Measurements from ENCODE around the gene GPC2.
"Not testable (repeated sequence)": the region's sequence is repeated elsewhere in the genome, so short reads cannot be mapped to it uniquely, and the experiment has no call there.

Gene GPC2

GRCh38 chr7:100219271-100219737 is 42.1 kb upstream of the GPC2 start:
- Histone ChIP-seq H3K27ac (ENCODE audit: low read depth, low read length) (no peak overlapping the region), H3K27me3 (ENCODE audit: control insufficient read depth in 5 of 5, insufficient read depth in 4 of 5, low read length in 5 of 5) (no peaks in the 10 kb centered on the region), H3K4me1 (ENCODE audit: control insufficient read depth in 5 of 5, insufficient read depth in 5 of 5, low read length in 5 of 5) (peaks cover 0 to 7% (median 0%) of the 10 kb centered on the region in 5 donors), H3K4me3 (ENCODE audit: low read depth in 1 of 5, low read length in 5 of 5) (no peak overlapping the region), H3K36me3 (ENCODE audit: control insufficient read depth in 5 of 5, insufficient read depth in 5 of 5, low read length in 5 of 5) (peaks cover 0 to 37% (median 14%) of the 10 kb centered on the region in 5 donors), H3K9ac (ENCODE audit: low read length in 5 of 5) (no peak overlapping the region), H3K9me3 (ENCODE audit: control insufficient read depth in 5 of 5, low read length in 5 of 5) (no peaks in the 10 kb centered on the region)

GRCh38 chr7:100217934-100218333 is 40.8 kb upstream of the GPC2 start:
- H3K9ac ChIP-seq (ENCODE audit: low read length in 5 of 5); H3K27me3 ChIP-seq (ENCODE audit: control insufficient read depth in 5 of 5, insufficient read depth in 4 of 5, low read length in 5 of 5); H3K4me1 ChIP-seq (ENCODE audit: control insufficient read depth in 5 of 5, insufficient read depth in 5 of 5, low read length in 5 of 5); H3K4me3 ChIP-seq (ENCODE audit: low read depth in 1 of 5, low read length in 5 of 5); H3K9me3 ChIP-seq (ENCODE audit: control insufficient read depth in 5 of 5, low read length in 5 of 5); H3K27ac ChIP-seq (ENCODE audit: low read depth, low read length): not testable (repeated sequence)
- H3K36me3 ChIP-seq (ENCODE audit: control insufficient read depth in 5 of 5, insufficient read depth in 5 of 5, low read length in 5 of 5): peaks cover 0 to 30% (median 14%) of the 10 kb centered on the region in 5 donors

GRCh38 chr7:100215895-100216294 is 38.7 kb upstream of the GPC2 start:
- H3K4me3 ChIP-seq (ENCODE audit: low read depth in 1 of 5, low read length in 5 of 5): no peak overlapping the region
- no peak overlapping the region for H3K9ac ChIP-seq (ENCODE audit: low read length in 5 of 5)
- H3K36me3 ChIP-seq (ENCODE audit: control insufficient read depth in 5 of 5, insufficient read depth in 5 of 5, low read length in 5 of 5): peaks cover 0 to 10% (median 2%) of the 10 kb centered on the region in 5 donors
- no peaks in the 10 kb centered on the region for H3K27me3 ChIP-seq (ENCODE audit: control insufficient read depth in 5 of 5, insufficient read depth in 4 of 5, low read length in 5 of 5)
- H3K4me1 ChIP-seq (ENCODE audit: control insufficient read depth in 5 of 5, insufficient read depth in 5 of 5, low read length in 5 of 5): peaks cover 0 to 7% (median 3%) of the 10 kb centered on the region in 5 donors
- H3K9me3 ChIP-seq (ENCODE audit: control insufficient read depth in 5 of 5, low read length in 5 of 5): no peaks in the 10 kb centered on the region
- H3K27ac ChIP-seq (ENCODE audit: low read depth, low read length): no peak overlapping the region

- H3K9ac ChIP-seq (ENCODE audit: low read length in 5 of 5); H3K9me3 ChIP-seq (ENCODE audit: control insufficient read depth in 5 of 5, low read length in 5 of 5); H3K27me3 ChIP-seq (ENCODE audit: control insufficient read depth in 5 of 5, insufficient read depth in 4 of 5, low read length in 5 of 5); H3K4me1 ChIP-seq (ENCODE audit: control insufficient read depth in 5 of 5, insufficient read depth in 5 of 5, low read length in 5 of 5); H3K27ac ChIP-seq (ENCODE audit: low read depth, low read length); H3K4me3 ChIP-seq (ENCODE audit: low read depth in 1 of 5, low read length in 5 of 5); H3K36me3 ChIP-seq (ENCODE audit: control insufficient read depth in 5 of 5, insufficient read depth in 5 of 5, low read length in 5 of 5): not testable (repeated sequence)
Observed at GRCh38 chr7:100214356-100214755, 37.2 kb upstream of the GPC2 start.

- H3K9me3 ChIP-seq (ENCODE audit: control insufficient read depth in 5 of 5, low read length in 5 of 5): no peaks in the 10 kb centered on the region
- H3K36me3 ChIP-seq (ENCODE audit: control insufficient read depth in 5 of 5, insufficient read depth in 5 of 5, low read length in 5 of 5): no peaks in the 10 kb centered on the region
- H3K9ac ChIP-seq (ENCODE audit: low read length in 5 of 5): no peak overlapping the region
- H3K27me3 ChIP-seq (ENCODE audit: control insufficient read depth in 5 of 5, insufficient read depth in 4 of 5, low read length in 5 of 5): no peaks in the 10 kb centered on the region
- H3K27ac ChIP-seq (ENCODE audit: low read depth, low read length): no peak overlapping the region
- no peak overlapping the region for H3K4me3 ChIP-seq (ENCODE audit: low read depth in 1 of 5, low read length in 5 of 5)
- peaks cover 0 to 7% (median 3%) of the 10 kb centered on the region in 5 donors for H3K4me1 ChIP-seq (ENCODE audit: control insufficient read depth in 5 of 5, insufficient read depth in 5 of 5, low read length in 5 of 5)
Observed at GRCh38 chr7:100213672-100214071, 36.5 kb upstream of the GPC2 start.

GRCh38 chr7:100212631-100213286 is 35.6 kb upstream of the GPC2 start:
- Histone ChIP-seq H3K36me3 (ENCODE audit: control insufficient read depth in 5 of 5, insufficient read depth in 5 of 5, low read length in 5 of 5) (no peaks in the 10 kb centered on the region), H3K9ac (ENCODE audit: low read length in 5 of 5) (no peak overlapping the region), H3K4me1 (ENCODE audit: control insufficient read depth in 5 of 5, insufficient read depth in 5 of 5, low read length in 5 of 5) (peaks cover 0 to 7% (median 3%) of the 10 kb centered on the region in 5 donors), H3K27me3 (ENCODE audit: control insufficient read depth in 5 of 5, insufficient read depth in 4 of 5, low read length in 5 of 5) (no peaks in the 10 kb centered on the region), H3K9me3 (ENCODE audit: control insufficient read depth in 5 of 5, low read length in 5 of 5) (no peaks in the 10 kb centered on the region), H3K4me3 (ENCODE audit: low read depth in 1 of 5, low read length in 5 of 5) (no peak overlapping the region), H3K27ac (ENCODE audit: low read depth, low read length) (no peak overlapping the region)

GRCh38 chr7:100211342-100211780 is 34.2 kb upstream of the GPC2 start:
- H3K9me3 ChIP-seq (ENCODE audit: control insufficient read depth in 5 of 5, low read length in 5 of 5): no peaks in the 10 kb centered on the region
- H3K36me3 ChIP-seq (ENCODE audit: control insufficient read depth in 5 of 5, insufficient read depth in 5 of 5, low read length in 5 of 5): no peaks in the 10 kb centered on the region
- H3K4me3 ChIP-seq (ENCODE audit: low read depth in 1 of 5, low read length in 5 of 5): no peak overlapping the region
- no peak overlapping the region for H3K27ac ChIP-seq (ENCODE audit: low read depth, low read length)
- H3K9ac ChIP-seq (ENCODE audit: low read length in 5 of 5): no peak overlapping the region
- H3K27me3 ChIP-seq (ENCODE audit: control insufficient read depth in 5 of 5, insufficient read depth in 4 of 5, low read length in 5 of 5): no peaks in the 10 kb centered on the region
- H3K4me1 ChIP-seq (ENCODE audit: control insufficient read depth in 5 of 5, insufficient read depth in 5 of 5, low read length in 5 of 5): peaks cover 0 to 7% (median 3%) of the 10 kb centered on the region in 5 donors

- Histone ChIP-seq H3K4me1 (ENCODE audit: control insufficient read depth in 5 of 5, insufficient read depth in 5 of 5, low read length in 5 of 5) (peaks cover 0 to 6% (median 1%) of the 10 kb centered on the region in 5 donors), H3K4me3 (ENCODE audit: low read depth in 1 of 5, low read length in 5 of 5) (no peak overlapping the region), H3K27ac (ENCODE audit: low read depth, low read length) (no peak overlapping the region), H3K9ac (ENCODE audit: low read length in 5 of 5) (no peak overlapping the region), H3K36me3 (ENCODE audit: control insufficient read depth in 5 of 5, insufficient read depth in 5 of 5, low read length in 5 of 5) (no peaks in the 10 kb centered on the region), H3K27me3 (ENCODE audit: control insufficient read depth in 5 of 5, insufficient read depth in 4 of 5, low read length in 5 of 5) (no peaks in the 10 kb centered on the region), H3K9me3 (ENCODE audit: control insufficient read depth in 5 of 5, low read length in 5 of 5) (no peaks in the 10 kb centered on the region)
Observed at GRCh38 chr7:100210805-100211204, 33.6 kb upstream of the GPC2 start.

GRCh38 chr7:100209493-100209892 is 32.3 kb upstream of the GPC2 start:
- Histone ChIP-seq H3K27ac (ENCODE audit: low read depth, low read length) (no peak overlapping the region), H3K4me1 (ENCODE audit: control insufficient read depth in 5 of 5, insufficient read depth in 5 of 5, low read length in 5 of 5) (peaks cover 0 to 6% (median 0%) of the 10 kb centered on the region in 5 donors), H3K4me3 (ENCODE audit: low read depth in 1 of 5, low read length in 5 of 5) (no peak overlapping the region), H3K9me3 (ENCODE audit: control insufficient read depth in 5 of 5, low read length in 5 of 5) (no peaks in the 10 kb centered on the region), H3K27me3 (ENCODE audit: control insufficient read depth in 5 of 5, insufficient read depth in 4 of 5, low read length in 5 of 5) (no peaks in the 10 kb centered on the region), H3K9ac (ENCODE audit: low read length in 5 of 5) (no peak overlapping the region), H3K36me3 (ENCODE audit: control insufficient read depth in 5 of 5, insufficient read depth in 5 of 5, low read length in 5 of 5) (no peaks in the 10 kb centered on the region)

GRCh38 chr7:100208911-100209408 is 31.8 kb upstream of the GPC2 start:
- H3K9ac ChIP-seq (ENCODE audit: low read length in 5 of 5): no peak overlapping the region
- H3K9me3 ChIP-seq (ENCODE audit: control insufficient read depth in 5 of 5, low read length in 5 of 5): no peaks in the 10 kb centered on the region
- H3K36me3 ChIP-seq (ENCODE audit: control insufficient read depth in 5 of 5, insufficient read depth in 5 of 5, low read length in 5 of 5): no peaks in the 10 kb centered on the region
- H3K27me3 ChIP-seq (ENCODE audit: control insufficient read depth in 5 of 5, insufficient read depth in 4 of 5, low read length in 5 of 5): no peaks in the 10 kb centered on the region
- no peak overlapping the region for H3K27ac ChIP-seq (ENCODE audit: low read depth, low read length)
- no peak overlapping the region for H3K4me3 ChIP-seq (ENCODE audit: low read depth in 1 of 5, low read length in 5 of 5)
- peaks cover 0 to 6% (median 0%) of the 10 kb centered on the region in 5 donors for H3K4me1 ChIP-seq (ENCODE audit: control insufficient read depth in 5 of 5, insufficient read depth in 5 of 5, low read length in 5 of 5)
